Fibroblast of peridontal ligament (primary cell): ENCODE data around the gene CDCP1.

ENCODE experiments used
- DNase-seq: peaks from one replicate; pipeline ENCODE4 v3.0.0-alpha.2; 2010; ENCODE audit errors: extremely low read depth

CDCP1 gene

GRCh38 chr3:45113625-45114050, 32.5 kb downstream of the CDCP1 start:
- no peak for DNase-seq

GRCh38 chr3:45112939-45113338, 33.2 kb downstream of the CDCP1 start:
- peak; percentile 72 for DNase-seq

GRCh38 chr3:45110509-45110833, 35.7 kb downstream of the CDCP1 start:
- no peak for DNase-seq

- no peak for DNase-seq
These were observed 36.2 kb downstream of the CDCP1 start for GRCh38 chr3:45109771-45110508.

- no peak for DNase-seq
These were observed 39.3 kb downstream of the CDCP1 start for GRCh38 chr3:45106874-45107273.

- peak; percentile 87 for DNase-seq
These were observed 40.1 kb downstream of the CDCP1 start for GRCh38 chr3:45105855-45106671.

- peak; percentile 71 for DNase-seq
These were observed 41.2 kb downstream of the CDCP1 start for GRCh38 chr3:45104715-45105711.

GRCh38 chr3:45103753-45104714, 42.1 kb downstream of the CDCP1 start:
- no peak for DNase-seq

GRCh38 chr3:45103334-45103733, 42.8 kb downstream of the CDCP1 start:
- DNase-seq, result no peak

GRCh38 chr3:45100981-45101407, 45.2 kb downstream of the CDCP1 start:
- DNase-seq, result peak; percentile 94

- DNase-seq, result peak; percentile 30
These were observed 47.9 kb downstream of the CDCP1 start for GRCh38 chr3:45098310-45098709.

GRCh38 chr3:45097296-45097883, 48.8 kb downstream of the CDCP1 start:
- DNase-seq, result no peak

- DNase-seq, result no peak
These were observed 50.2 kb downstream of the CDCP1 start for GRCh38 chr3:45095916-45096526.

GRCh38 chr3:45093176-45093575, 53.0 kb downstream of the CDCP1 start:
- no peak for DNase-seq

GRCh38 chr3:45092132-45093031, 53.8 kb downstream of the CDCP1 start:
- DNase-seq, result peak; percentile 43

GRCh38 chr3:45090855-45091254, 55.3 kb downstream of the CDCP1 start:
- DNase-seq, result no peak

GRCh38 chr3:45088543-45089358, 57.4 kb downstream of the CDCP1 start:
- no peak for DNase-seq

- DNase-seq, result no peak
These were observed 59.0 kb downstream of the CDCP1 start for GRCh38 chr3:45087155-45087554.
